G401 (cell line): Measurements from ENCODE around the gene CLTCL1. TPM values are rescaled to one million over a fixed set of nuclear protein-coding genes. Genes with fewer than 3 reads are reported as not detected.

Experiments
- DNase-seq: peaks from one replicate; pipeline ENCODE4 v3.0.0-alpha.2; 2015; ENCODE audit warnings: low spot score
- in situ Hi-C: cut with HindIII; loops from 2 replicates; pipeline ENCODE4 v1.10.0; 2016; ENCODE audit warnings: low sequenced_read_pairs, mixed read lengths
- total RNA-seq: library from RNA; depleted of rRNA; stranded (reverse); fragments of >200 nt; shearing (Covaris generic); gene quantifications from 2 replicates; pipeline ENCODE4 v1.2.3, GENCODE V29; 2014

CLTCL1 gene
- total RNA-seq, 1 experiment from 2014 or later = 9.4 TPM

- in situ Hi-C loops = no loop called here
- DNase-seq = no peak
These were observed 66.5 kb downstream of the CLTCL1 start for GRCh38 chr22:19224985-19225384.

- in situ Hi-C loops = no loop called here
- no peak for DNase-seq
These were observed 67.0 kb downstream of the CLTCL1 start for GRCh38 chr22:19224557-19224956.

- in situ Hi-C loops = no loop called here
- no peak for DNase-seq
These were observed 67.9 kb downstream of the CLTCL1 start for GRCh38 chr22:19223617-19224016.

- no peak for DNase-seq
- in situ Hi-C loops = no loop called here
These were observed 68.4 kb downstream of the CLTCL1 start for GRCh38 chr22:19223110-19223509.

- DNase-seq = no peak
- in situ Hi-C loops = no loop called here
These were observed 69.1 kb downstream of the CLTCL1 start for GRCh38 chr22:19222242-19223005.

GRCh38 chr22:19220867-19221266, 70.7 kb downstream of the CLTCL1 start:
- in situ Hi-C loops = no loop called here
- DNase-seq = no peak

GRCh38 chr22:19218541-19219233, 72.8 kb downstream of the CLTCL1 start:
- no peak for DNase-seq
- in situ Hi-C loops = no loop called here

GRCh38 chr22:19216579-19216978, 74.9 kb downstream of the CLTCL1 start:
- in situ Hi-C loops = no loop called here

GRCh38 chr22:19215360-19215759, 76.2 kb downstream of the CLTCL1 start:
- in situ Hi-C loops = no loop called here

More at GRCh38 chr22:19216579-19216978, 74.9 kb downstream of the CLTCL1 start:
- no peak for DNase-seq

GRCh38 chr22:19214078-19214473, 77.4 kb downstream of the CLTCL1 start:
- no peak for DNase-seq
- in situ Hi-C loops = no loop called here

More at GRCh38 chr22:19215360-19215759, 76.2 kb downstream of the CLTCL1 start:
- DNase-seq = no peak

GRCh38 chr22:19213442-19214077, 78.0 kb downstream of the CLTCL1 start:
- DNase-seq = no peak
- in situ Hi-C loops = no loop called here

- in situ Hi-C loops = no loop called here
- DNase-seq = no peak
These were observed 78.5 kb downstream of the CLTCL1 start for GRCh38 chr22:19213001-19213400.

- in situ Hi-C loops = no loop called here
- no peak for DNase-seq
These were observed 79.1 kb downstream of the CLTCL1 start for GRCh38 chr22:19212302-19212870.

GRCh38 chr22:19210188-19210587, 81.3 kb downstream of the CLTCL1 start:
- in situ Hi-C loops = no loop called here
- no peak for DNase-seq

- no peak for DNase-seq
These were observed 83.2 kb downstream of the CLTCL1 start for GRCh38 chr22:19208287-19208847.

GRCh38 chr22:19207884-19208283, 83.6 kb downstream of the CLTCL1 start:
- DNase-seq = no peak
- in situ Hi-C loops = no loop called here

More at GRCh38 chr22:19208287-19208847, 83.2 kb downstream of the CLTCL1 start:
- in situ Hi-C loops = no loop called here

GRCh38 chr22:19207401-19207808, 84.1 kb downstream of the CLTCL1 start:
- in situ Hi-C loops = no loop called here
- DNase-seq = no peak

- no peak for DNase-seq
- in situ Hi-C loops = no loop called here
These were observed 85.2 kb downstream of the CLTCL1 start for GRCh38 chr22:19206287-19206686.

- in situ Hi-C loops = no loop called here
- DNase-seq = no peak
These were observed 86.9 kb downstream of the CLTCL1 start for GRCh38 chr22:19204640-19205039.
